ENCODE results near the gene RPIA.
"Not testable (repeated sequence)": the region's sequence is repeated elsewhere in the genome, so short reads cannot be mapped to it uniquely, and the experiment has no call there.

The RPIA gene

DNA sequence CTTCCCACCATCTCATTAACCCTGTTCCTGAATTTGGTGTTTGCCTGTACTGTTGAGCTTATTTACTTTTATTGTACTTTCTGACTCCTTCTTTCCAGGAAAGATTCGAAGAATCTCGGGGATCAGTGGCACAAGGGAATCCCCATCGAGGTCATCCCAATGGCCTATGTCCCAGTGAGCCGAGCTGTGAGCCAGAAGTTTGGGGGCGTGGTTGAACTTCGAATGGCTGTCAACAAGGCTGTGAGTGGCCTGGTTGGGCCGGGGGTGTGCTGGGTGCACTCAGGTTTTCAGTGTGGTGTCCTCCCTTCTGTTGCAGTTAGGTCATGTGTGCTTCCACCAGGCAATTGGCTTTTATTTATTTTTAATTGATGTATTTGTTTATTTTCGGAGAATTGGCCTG lies 45.0 kb downstream of the RPIA start:
- DNase-seq: no peak

DNA sequence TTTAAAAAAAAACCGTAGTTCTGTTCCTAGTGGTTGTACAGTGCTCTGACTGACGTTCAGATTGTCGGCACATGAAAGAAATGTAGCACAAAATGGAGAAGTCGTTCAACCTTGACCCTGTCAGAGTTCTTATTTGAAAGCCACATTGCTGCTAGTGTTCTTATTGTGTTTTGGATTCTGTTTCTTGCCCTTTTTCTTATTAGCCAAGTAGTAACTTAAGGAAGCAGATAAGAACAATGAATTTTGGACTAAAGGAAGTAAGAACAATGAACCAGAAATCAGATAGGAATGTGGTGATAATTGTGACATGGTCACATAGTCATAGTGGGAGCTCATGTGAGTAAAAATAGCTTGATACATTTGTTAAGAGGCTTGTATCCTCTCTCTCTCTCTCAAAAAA lies 45.9 kb downstream of the RPIA start:
- DNase-seq: no peak

DNA sequence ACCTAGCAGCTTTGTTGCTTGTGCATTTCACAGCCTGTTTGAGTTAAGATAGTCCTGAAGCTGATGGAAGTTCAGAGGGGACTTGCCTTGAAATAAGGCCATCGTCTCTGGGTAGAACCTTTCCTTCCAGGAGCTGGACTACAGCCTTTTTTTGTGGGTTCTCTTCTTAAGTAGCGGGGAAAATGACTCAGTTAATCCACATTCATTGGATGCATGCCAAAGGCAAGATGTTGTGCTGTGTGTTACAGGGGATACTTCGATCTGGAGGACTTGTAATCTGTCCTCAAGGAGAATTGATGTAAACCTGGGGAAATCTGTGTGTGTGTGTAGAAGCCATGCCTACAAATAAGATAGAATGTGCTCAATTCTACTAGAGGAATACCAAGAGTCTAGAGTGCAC lies 46.8 kb downstream of the RPIA start:
- DNase-seq: no peak

DNA sequence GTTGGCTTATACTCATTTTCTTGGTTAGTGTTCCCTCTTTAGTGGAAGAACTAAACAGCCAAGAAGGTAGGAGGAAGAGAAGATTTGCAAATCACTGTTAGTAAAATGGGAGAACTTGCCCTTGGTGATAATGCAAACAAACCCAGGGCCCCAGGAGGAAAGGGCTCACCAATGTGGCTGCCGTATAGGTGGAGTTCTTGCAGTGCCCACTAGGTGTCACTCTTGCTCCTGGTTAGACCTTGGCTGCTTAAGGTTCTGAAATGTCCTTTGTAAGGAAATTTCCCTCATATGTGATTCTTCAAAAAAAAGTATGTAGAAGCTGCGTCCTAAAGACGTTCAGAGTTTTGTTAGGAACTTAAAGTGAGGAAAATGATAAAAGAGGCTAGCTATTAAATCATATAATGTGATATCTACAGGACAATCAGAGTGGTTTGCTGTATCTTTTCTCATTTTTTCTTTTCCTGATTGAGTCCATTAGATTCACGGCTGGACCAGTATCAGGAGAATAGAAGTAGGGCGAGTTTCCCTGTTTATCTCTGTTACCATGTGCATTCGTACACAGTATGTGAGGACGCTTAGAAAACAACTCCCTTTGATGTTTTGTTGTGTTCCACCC lies 48.6 kb downstream of the RPIA start:
- DNase-seq: peak; percentile 9

DNA sequence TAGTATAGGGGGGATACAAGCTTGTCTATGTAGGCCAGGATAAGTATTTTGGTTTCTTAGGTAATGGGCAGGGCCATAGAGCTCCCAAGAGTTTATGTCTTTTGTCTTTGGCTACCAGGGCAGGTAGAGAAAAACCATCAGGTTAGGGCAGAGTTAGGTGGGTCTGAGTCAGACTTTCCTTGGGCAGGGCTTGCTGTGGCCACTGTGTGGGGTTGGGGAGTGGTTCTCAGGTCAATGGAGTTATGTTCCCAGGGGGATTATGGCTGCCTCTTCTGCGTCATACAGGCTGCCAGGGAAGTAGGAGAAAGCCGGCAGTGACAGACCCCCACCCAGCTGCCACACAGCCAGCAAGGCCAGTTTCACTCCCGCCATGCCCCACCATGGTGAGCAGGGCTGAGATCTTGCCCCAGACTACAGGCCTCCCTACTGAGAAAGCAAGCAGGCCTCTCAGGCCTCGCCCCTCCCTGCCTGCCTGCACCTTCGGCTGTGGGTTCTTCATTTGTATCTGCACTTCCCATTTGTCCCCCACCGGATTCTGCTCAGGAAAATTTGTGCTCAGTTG lies 55.5 kb downstream of the RPIA start:
- no peak for DNase-seq

DNA sequence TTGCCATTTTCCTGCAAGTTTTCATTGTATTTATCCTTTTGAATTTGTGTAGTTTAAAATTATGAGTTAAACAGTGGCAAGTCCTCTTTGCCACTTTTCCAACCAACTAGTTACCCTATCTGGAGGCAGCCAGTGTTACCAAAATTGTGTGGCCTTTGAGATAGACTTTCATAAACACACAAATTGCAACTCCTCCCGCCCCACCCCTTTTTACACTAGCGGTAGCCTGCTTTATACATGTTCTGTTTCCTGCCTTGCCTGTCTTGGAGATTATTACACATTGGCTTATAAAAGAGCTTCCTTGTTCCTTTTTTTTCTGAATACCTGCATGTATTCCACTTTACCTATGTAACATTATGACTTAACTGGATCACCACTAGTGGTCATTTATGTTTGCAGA lies 56.5 kb downstream of the RPIA start:
- DNase-seq: no peak

DNA sequence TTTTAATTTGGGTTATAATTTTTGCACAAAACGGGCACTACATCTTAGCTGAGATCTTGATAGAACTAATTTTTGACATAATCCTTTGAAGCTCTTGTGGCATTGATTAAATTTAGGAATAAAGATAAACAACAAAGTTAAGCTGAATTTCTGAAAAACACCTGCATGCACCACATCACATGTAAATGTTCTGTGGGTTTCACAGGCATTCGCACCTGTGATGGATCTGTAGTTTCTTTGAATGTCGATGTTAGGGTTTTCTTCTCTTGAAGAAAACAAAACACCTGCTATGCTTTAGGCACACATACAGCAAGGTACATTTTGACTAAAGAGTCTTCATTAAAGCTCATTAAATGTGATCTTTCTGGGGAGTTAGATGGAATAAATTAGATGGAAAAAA lies 60.3 kb downstream of the RPIA start:
- no peak for DNase-seq

DNA sequence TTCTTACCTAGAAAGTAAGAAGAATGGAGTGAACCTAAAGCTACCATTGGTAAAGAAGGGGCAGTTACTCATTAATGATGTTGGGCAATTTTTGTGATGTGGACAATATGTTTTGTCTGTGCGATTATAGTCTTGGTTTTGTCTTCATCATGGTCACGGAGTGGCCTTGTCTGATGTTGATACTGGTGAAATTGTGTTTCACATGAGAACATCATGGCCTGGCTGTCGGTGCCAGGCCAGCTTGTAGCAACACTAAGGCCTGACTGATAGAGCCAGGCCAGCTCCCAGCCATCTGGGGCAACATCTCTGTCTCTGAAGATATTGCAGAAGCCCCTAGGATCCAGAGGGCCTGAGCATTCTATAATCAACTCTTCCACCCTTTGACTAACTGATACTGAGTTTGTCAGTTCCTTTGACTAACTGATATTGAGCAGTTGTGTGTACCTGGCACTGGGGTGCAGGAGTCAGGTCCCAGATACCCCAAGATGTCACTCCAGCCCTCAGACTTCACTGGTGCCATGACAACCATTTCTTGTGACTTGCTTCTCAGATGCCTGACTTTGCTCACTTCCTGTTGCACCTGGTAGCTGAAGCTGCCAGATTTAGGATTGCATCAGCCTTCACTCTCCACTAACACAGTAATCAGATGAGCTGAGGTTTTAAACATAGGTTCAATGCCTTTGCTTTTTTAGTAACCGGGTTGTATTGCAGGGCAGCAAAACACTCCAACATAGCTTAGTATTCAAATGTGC lies 62.5 kb downstream of the RPIA start:
- DNase-seq: no peak

DNA sequence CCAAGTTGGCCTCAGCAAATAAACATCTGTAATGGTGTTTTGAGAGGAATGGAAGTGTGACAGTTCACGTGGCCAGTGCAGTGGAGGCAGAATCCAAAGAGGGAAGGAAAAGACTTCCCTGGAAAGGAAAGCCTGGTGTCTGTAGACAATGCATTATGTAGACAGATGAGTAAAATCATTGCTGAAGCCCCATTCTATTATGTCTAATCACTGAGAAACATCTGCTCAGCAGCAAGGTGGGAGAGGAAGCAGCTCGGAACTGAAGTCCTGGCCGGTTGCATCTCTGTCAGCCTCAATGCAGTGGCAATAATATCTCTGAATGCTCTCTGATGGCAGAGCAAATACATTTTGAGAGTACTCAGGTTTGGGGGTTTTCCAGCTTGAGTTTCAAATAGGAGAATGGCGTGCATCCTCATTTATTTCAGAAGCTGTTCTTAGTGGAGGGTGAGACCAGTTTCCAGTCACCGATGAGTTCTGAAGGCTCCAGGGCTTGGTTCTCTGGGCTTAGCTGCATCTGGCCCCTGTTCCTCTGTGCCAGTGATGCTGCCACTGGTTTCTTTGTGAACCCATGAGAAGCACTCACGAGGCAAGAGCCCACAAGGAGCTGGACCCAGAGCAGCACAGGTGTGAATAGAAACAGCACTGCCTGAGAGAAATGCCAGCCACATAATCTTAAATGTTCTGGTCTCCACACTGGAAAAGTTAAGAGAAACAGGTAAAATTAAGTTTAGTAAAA lies 63.3 kb downstream of the RPIA start:
- DNase-seq: no peak

DNA sequence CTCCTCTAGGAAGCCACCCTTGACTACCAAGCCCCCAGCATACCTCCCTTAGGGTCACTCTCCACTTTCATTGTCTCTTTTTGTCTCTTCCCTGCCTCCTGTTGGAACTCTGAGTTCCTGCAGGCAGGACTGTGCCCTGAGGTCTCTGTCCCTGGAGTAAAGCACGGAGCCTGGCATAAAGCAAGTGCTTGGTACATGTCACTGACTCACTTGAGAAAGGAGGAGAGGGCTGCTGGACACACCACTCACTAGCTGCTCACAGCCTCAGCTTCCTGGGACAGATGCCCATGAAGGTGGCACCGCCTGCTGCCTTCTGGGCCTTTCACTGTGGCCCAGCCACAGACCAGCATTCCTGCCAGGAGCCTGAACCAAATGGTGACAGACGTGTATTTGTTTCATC lies 64.4 kb downstream of the RPIA start:
- no peak for DNase-seq

DNA sequence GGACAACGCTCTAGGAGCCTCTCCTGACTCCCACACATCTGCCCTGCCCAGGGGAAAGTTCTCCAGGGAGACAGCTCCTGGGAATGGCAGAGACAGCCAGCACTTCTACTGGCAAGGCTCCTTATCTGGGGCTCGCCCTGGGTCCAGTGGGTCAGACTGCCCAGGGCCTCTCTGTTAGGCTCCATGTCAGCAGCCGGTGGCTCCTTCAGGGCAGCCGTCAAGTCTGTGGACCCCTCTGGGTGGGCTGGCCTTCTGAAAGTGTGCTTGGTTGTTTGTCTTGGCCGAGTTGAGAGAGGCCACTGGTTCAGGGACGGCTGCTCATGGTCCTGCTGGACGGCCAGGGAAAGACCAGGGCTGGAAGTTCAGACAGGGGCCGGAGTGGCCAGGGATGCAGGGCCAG lies 65.6 kb downstream of the RPIA start:
- DNase-seq: no peak

DNA sequence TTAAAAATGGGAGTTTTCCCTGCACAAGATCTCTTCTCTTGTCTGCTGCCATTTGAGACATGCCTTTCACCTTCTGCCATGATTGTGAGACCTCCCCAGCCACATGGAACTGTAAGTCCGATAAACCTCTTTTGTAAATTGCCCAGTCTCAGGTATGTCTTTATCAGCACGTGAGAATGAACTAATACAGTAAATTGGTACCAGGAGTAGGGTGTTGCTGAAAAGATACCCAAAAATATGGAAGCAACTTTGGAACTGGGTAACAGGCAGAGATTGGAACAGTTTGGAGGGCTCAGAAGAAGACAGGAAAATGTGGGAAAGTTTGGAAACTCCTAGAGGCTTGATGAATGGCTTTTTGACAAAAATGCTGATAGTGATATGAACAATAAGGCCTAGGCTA lies 67.2 kb downstream of the RPIA start:
- DNase-seq: not testable (repeated sequence)

DNA sequence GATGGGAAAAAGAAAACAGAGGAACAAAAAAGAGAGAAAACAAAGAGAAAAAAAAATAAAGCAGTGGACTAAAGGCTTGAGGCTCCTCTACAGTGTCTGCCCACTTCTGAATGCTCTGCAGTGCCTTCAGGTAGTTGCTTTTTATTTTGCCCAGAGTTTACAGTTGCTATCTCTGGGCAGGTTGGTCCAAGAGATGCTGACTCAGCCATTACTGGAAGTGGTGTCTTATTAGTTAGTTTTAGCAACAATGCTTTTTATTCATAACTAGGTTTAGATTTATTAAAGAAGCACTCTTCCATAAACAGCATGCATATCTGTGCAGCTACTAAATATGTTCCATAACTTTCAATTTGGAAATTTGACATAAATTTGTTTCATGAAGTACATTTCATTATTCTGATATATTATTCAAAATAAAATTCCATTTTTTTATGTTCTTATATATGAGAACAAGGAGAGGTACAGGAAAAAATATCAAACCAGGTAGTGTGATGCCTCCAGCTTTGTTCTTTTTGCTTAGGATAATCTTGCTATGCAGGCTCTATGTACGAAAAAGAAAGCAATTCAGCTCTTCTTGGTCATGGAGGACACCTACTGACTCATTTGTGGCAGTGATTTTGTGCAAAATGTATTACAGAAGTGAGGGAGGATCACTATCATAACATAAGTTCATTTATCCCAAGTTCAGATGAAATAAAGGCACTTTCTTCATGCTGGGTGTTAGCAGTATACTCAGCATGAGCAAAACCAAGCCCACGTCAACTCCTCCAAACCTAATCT lies 69.5 kb downstream of the RPIA start:
- DNase-seq: no peak

DNA sequence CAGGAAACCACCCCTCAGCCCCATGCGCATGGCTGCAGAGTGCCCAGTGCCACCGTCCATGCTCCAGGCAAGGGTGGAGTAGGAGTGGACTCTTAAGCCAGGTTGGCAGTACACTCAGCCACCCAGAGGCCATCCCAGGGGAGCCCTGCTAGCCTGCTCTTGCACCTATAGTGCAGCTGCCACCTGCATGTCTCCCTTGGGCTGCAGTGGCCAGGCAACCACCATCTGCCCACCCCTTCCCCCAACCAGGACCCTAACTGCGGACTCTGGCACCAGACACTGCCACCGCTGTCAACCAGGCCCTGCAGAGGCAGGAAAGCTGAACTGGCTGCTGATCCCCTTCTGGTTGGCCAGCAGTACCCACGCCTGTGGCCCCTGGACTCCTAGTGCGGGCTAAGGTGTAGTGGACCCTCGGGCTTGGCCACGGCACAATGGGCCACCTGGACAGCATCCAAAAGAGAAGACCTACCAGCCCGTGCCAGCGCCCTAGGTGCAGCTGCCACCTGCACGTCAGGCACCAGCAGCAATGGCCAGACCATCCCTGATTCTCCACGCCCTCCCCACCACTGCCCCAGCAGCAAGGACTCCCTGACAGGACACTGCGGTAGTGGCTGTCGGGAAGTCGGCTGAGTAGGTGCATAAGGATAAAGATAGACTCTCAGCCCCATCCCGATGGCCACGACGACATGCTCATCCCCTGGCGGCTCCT lies 72.8 kb downstream of the RPIA start:
- DNase-seq: no peak

DNA sequence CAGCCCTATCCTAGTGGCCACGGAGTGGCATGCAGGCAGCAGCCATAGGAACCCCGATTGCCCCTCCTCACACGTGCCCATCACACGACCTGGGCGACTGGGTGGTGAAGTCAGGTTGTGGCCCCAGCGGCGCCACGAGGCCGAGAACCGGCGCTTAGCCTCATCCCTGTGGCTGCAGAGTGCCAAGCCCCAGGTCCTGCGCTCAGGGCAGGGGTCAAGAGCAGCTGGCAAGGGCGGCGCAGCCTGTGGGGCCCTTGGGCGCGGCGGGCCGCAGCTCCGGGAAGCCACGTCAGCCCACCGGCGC lies 73.3 kb downstream of the RPIA start:
- no peak for DNase-seq

DNA sequence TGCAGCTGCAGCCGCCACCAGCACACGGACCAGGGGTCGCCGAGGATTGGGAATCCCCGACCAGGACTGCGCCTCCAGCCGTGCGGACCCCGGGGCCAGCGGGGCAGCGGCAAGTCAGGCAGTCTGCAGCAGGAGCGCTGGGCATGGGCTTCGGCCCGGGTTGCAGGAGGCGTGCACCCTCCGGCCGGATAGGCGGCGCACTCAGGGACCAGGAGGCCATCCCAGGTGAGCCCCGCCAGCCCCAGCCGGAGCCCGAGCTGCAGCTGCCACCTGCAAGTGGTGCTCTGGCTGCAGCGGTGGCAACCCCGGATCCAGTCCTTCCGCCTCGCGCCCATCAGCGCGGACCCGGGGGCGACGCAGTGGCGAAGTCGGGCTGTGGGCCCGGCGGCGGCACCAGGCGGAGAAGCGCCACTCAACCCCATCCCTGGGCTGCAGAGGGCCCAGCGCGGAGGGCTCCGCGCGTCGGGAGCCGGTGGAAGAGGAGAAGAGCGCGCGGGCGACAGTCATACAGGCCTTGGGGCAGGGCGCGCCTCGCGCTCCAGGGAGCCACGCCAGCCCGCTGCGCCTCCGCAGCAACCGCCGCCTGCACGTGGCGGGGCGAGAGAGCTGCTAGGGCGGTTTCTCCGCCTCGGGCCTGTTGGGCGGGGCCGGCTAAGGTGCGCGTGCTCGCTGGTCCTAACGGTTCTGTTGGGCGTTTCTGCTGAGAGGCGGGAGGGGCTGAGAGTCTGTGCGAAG lies 73.8 kb downstream of the RPIA start:
- peak; percentile 27 for DNase-seq

DNA sequence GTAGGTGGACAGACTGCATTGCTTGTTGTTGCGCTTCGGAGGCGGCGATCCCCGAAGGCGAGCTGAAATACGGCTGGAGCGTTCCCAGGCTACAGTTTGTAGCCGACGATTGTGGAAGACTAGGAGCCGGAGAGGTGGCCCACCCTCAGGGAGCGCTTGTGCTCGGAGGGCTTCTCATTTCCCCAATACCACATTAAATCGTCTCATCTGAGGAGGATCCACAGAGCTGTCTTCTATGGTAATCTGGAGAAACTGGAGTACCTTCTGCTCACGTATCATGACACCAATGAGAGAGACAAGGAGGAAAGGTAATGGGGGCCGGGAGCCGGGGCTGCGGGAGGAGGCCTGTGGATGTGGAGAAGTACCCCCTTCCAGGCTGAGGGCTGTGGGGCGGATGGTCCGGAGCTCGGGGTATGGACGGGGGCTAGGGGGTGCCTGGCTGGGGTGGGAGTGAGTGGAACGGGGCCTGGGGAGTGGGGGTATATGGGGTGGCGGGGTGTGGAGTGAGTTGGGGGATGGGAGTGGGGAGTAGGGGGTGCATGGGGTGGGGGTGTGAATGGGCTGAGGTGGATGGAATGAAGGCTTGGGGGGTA lies 74.5 kb downstream of the RPIA start:
- not testable (repeated sequence) for DNase-seq

DNA sequence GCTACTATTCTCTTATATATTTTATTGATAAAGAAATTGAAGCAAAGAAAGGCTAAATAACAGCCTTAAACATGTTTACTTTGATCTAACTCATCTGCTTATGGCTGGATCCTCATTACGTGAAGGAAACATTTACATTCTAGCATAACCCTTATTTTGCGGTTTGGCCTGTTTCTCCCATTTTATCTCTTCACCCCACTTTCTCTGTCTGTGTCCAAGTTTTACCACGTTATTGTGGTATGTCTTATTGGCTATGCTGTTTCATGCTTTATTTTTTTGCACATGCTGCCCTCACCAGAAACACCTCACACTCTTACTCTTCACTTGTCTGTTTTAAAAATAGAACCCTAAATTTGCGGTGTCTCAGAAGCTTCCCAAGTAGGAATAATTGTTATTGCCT lies 78.5 kb downstream of the RPIA start:
- DNase-seq: no peak

DNA sequence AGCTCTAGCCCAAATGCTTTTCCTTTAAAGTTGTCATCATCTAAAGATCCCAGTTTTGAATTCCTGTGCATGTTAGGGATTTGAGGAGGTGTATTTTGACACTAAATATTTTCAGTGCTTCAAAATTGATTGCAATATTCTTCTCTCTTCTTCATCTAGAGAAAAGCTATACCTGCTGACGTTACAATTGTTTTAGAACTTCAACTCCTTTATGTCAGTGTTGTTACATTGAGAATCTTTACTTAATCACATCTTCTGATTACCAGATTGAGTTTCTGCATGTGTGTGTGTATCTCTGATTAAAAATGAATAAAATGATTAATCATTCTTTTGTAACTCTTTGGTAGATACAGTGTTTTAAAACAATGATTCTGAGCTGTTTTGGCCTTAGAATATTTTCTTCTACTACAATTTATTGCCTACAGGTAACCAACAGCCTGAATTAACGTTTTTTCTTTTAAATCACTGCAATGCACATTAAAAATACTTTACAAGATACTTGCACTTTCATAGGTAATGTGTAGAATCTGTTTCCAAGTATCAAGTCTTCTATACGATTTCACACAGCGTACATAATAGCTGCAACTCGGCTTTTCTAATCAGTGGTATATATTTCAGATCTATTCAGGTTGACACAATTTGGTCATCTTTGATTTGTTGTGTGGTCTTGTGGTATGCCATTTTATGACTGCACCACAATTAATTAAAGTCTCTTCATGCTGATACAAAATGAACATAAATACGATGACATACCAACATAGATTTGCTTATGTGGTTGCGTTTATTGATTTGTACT lies 82.0 kb downstream of the RPIA start:
- not testable (repeated sequence) for DNase-seq

DNA sequence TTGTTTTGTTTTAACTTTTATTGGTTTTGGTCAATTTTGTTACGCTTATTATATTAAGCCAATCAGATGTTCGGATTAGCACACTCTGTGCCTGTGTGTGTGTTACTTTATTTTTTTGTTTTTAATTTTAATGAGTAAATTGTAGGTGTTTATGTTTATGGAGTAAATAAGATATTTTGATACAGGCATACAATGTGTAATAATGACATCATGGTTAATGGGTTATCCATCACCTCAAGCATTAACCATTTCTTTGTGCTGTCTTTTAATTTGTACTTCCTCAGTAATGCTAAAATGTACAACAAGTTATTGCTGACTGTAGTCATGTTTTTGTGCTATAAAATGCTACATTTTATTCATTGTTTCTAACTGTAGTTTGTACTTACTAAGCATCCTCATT lies 97.7 kb downstream of the RPIA start:
- DNase-seq: not testable (repeated sequence)

DNA sequence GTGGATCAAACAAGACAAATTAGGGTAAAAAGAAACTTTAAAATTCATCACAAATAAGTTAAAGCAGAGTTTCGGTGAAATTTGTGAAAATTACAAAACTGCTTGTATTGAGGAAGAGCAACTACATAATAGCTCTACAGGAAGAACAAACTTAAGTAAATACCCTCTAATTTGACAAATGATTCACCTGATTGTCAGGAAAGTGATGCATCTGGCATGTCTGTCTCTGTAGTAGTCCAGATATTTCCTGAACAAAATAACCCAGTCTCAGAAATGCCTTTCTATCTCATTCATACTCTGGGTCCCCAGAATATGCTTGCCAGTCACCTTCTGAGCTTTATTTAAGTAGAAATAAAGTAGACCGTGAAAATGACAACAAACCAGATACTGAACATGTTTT lies 104.5 kb downstream of the RPIA start:
- DNase-seq: not testable (repeated sequence)
